Measurements from ENCODE around the gene PRKCE. TPM values are rescaled to one million over a fixed set of nuclear protein-coding genes. Genes with fewer than 3 reads are reported as not detected.

Gene PRKCE
- total RNA-seq, 1 donor from 2014 or later, result 21.0 TPM

- DNase-seq (ENCODE audit: low read depth), result no peak
- Histone ChIP-seq H3K27me3 (ENCODE audit: control insufficient read depth, insufficient read depth, low read length) (no peaks in the 10 kb centered on the region), H3K36me3 (ENCODE audit: control insufficient read depth, insufficient read depth, low read length) (no peaks in the 10 kb centered on the region), H3K4me3 (ENCODE audit: low read depth, low read length) (no peak overlapping the region)
- no peak for TF ChIP-seq CTCF (IDR thresholded peaks at IDR 0.05; ENCODE audit: insufficient read depth, low read length, poor library complexity, severe bottlenecking)
Measured at GRCh38 chr2:45782436-45782835, 131.0 kb downstream of the PRKCE start.

- no peaks in the 10 kb centered on the region for H3K36me3 ChIP-seq (ENCODE audit: control insufficient read depth, insufficient read depth, low read length)
- DNase-seq (ENCODE audit: low read depth), result no peak
- no peak for TF ChIP-seq CTCF (IDR thresholded peaks at IDR 0.05; ENCODE audit: insufficient read depth, low read length, poor library complexity, severe bottlenecking)
- no peak overlapping the region for H3K4me3 ChIP-seq (ENCODE audit: low read depth, low read length)
- no peaks in the 10 kb centered on the region for H3K27me3 ChIP-seq (ENCODE audit: control insufficient read depth, insufficient read depth, low read length)
Measured at GRCh38 chr2:45782986-45783385, 131.5 kb downstream of the PRKCE start.

- no peak for TF ChIP-seq CTCF (IDR thresholded peaks at IDR 0.05; ENCODE audit: insufficient read depth, low read length, poor library complexity, severe bottlenecking)
- H3K36me3 ChIP-seq (ENCODE audit: control insufficient read depth, insufficient read depth, low read length), result no peaks in the 10 kb centered on the region
- DNase-seq (ENCODE audit: low read depth), result no peak
- H3K27me3 ChIP-seq (ENCODE audit: control insufficient read depth, insufficient read depth, low read length), result no peaks in the 10 kb centered on the region
- no peak overlapping the region for H3K4me3 ChIP-seq (ENCODE audit: low read depth, low read length)
Measured at GRCh38 chr2:45786030-45786835, 134.8 kb downstream of the PRKCE start.

GRCh38 chr2:45786836-45787357 is 135.4 kb downstream of the PRKCE start:
- Histone ChIP-seq H3K4me3 (ENCODE audit: low read depth, low read length) (no peak overlapping the region), H3K36me3 (ENCODE audit: control insufficient read depth, insufficient read depth, low read length) (no peaks in the 10 kb centered on the region), H3K27me3 (ENCODE audit: control insufficient read depth, insufficient read depth, low read length) (no peaks in the 10 kb centered on the region)
- TF ChIP-seq CTCF (IDR thresholded peaks at IDR 0.05; ENCODE audit: insufficient read depth, low read length, poor library complexity, severe bottlenecking), result no peak
- DNase-seq (ENCODE audit: low read depth), result no peak

GRCh38 chr2:45788401-45788800 is 136.9 kb downstream of the PRKCE start:
- DNase-seq (ENCODE audit: low read depth), result no peak
- Histone ChIP-seq H3K27me3 (ENCODE audit: control insufficient read depth, insufficient read depth, low read length) (no peaks in the 10 kb centered on the region), H3K4me3 (ENCODE audit: low read depth, low read length) (no peak overlapping the region), H3K36me3 (ENCODE audit: control insufficient read depth, insufficient read depth, low read length) (no peaks in the 10 kb centered on the region)
- no peak for TF ChIP-seq CTCF (IDR thresholded peaks at IDR 0.05; ENCODE audit: insufficient read depth, low read length, poor library complexity, severe bottlenecking)
